SU-DHL-6 (cell line): ENCODE results near the gene CAVIN3.

Experiments used
- H2AFZ ChIP-seq: fragments of 200-600 bp; sonication (generic); 2 replicates; pipeline ENCODE4 v1.6.1; 2014; ENCODE audit warnings: low read depth, mild to moderate bottlenecking, moderate library complexity, mixed read lengths, antibody characterized with exemption, low read length; ENCODE audit not compliant: severe bottlenecking
- H3F3A ChIP-seq: fragments of 200-600 bp; shearing (Covaris generic); 2 replicates; pipeline ENCODE4 v1.6.0; 2016; ENCODE audit warnings: antibody characterized with exemption, mild to moderate bottlenecking; ENCODE audit not compliant: insufficient read depth
- H3K27ac ChIP-seq: fragments of 200-600 bp; sonication (generic); 2 replicates; pipeline ENCODE4 v1.5.1; 2016; ENCODE audit warnings: low read depth, mild to moderate bottlenecking, low read length, moderate library complexity, mixed read lengths
- H3K27me3 ChIP-seq: fragments of 200-600 bp; sonication (generic), shearing (Covaris generic); 2 replicates; pipeline ENCODE4 v1.6.0; 2014; ENCODE audit warnings: mild to moderate bottlenecking, low read length
- H3K36me3 ChIP-seq: fragments of 200-600 bp; sonication (generic); 2 replicates; pipeline ENCODE4 v1.6.1; 2014; ENCODE audit warnings: mild to moderate bottlenecking, low read length, mixed read lengths
- H3K4me2 ChIP-seq: fragments of 300-600, 200-600 bp; shearing (Covaris generic), sonication (generic); 2 replicates; pipeline ENCODE4 v1.6.0; 2014; ENCODE audit warnings: low read length, low read depth, mild to moderate bottlenecking; ENCODE audit not compliant: poor library complexity, severe bottlenecking
- H3K4me3 ChIP-seq: fragments of 200-600 bp; sonication (generic); 2 replicates; pipeline ENCODE4 v1.5.1; 2014; ENCODE audit warnings: antibody characterized with exemption, low read length, mild to moderate bottlenecking, mixed read lengths; ENCODE audit not compliant: insufficient read depth, poor library complexity, severe bottlenecking
- H3K79me2 ChIP-seq: fragments of 200-600 bp; sonication (generic); 2 replicates; pipeline ENCODE4 v1.6.1; 2014; ENCODE audit warnings: mild to moderate bottlenecking, low read length, moderate library complexity; ENCODE audit not compliant: insufficient read depth
- H3K9ac ChIP-seq: fragments of 200-600 bp; sonication (generic); 2 replicates; pipeline ENCODE4 v1.7.0; 2014; ENCODE audit warnings: mild to moderate bottlenecking, low read length
- H3K9me2 ChIP-seq: fragments of 200-600 bp; sonication (generic); replicated peaks from 2 replicates; pipeline ENCODE4 v1.6.1; 2014; ENCODE audit warnings: low read length; ENCODE audit not compliant: insufficient read depth
- H3K9me3 ChIP-seq: fragments of 200-600 bp; sonication (generic); 2 replicates; pipeline ENCODE4 v1.6.1; 2014; ENCODE audit warnings: low read length, mixed read lengths; ENCODE audit not compliant: insufficient read depth
- H4K20me1 ChIP-seq: fragments of 200-600 bp; sonication (generic); 2 replicates; pipeline ENCODE4 v1.6.1; 2014; ENCODE audit warnings: low read depth, mild to moderate bottlenecking, antibody characterized with exemption, low read length, moderate library complexity, mixed read lengths
- EZH2phosphoT487 ChIP-seq: fragments of 200-600 bp; sonication (generic), shearing (Covaris generic); conservative IDR thresholded peaks from 2 replicates; pipeline ENCODE4 v1.6.1; 2018; ENCODE audit warnings: mild to moderate bottlenecking, antibody characterized with exemption, low read length, moderate library complexity, mixed read lengths
- TF ChIP-seq, protein P1 (sequence below): fragments of 200-600 bp; sonication (generic); IDR thresholded peaks from one replicate; pipeline ENCODE4 v1.5.1; 2017; ENCODE audit warnings: antibody characterized with exemption, mild to moderate bottlenecking, low read length, moderate library complexity; ENCODE audit not compliant: insufficient read depth, poor library complexity, severe bottlenecking

Gene CAVIN3

DNA sequence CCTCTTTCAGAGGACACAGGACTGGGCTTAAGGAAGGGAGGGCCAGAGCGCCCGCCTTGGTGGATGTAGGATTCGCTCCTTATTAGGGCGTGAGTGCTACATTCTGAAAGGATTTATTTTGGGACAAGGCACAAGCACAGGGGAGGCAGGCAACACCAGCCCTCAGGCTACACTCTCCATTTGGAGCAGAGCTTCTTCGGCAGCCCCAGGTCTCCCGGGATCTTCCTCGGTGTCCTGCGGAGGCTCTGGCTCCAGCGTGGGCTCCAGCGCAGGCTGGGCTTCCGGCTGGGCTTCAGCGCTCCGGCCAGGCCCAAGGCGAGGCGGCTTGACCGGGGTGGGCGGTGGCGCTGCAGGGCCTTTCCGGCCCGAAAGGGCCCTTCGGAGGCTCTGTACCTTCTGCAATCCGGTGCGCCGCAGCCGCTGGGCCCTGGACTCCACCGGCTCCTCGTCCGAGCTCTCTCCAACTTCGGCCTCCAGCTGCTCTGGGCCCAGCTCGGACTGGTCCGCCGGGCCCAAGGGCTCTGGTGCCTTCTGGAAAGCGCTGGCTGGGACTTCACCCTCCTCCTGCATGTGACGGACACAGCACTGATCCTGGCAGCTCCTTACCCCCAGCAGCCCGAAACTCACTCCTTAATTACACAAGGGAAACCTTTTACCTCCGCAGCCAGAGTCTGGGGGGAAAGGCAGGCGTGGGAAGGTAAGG lies 1.1 kb downstream of the CAVIN3 start:
- H3K27me3 ChIP-seq: no peaks in the 10 kb centered on the region
- TF ChIP-seq, protein P1, sequence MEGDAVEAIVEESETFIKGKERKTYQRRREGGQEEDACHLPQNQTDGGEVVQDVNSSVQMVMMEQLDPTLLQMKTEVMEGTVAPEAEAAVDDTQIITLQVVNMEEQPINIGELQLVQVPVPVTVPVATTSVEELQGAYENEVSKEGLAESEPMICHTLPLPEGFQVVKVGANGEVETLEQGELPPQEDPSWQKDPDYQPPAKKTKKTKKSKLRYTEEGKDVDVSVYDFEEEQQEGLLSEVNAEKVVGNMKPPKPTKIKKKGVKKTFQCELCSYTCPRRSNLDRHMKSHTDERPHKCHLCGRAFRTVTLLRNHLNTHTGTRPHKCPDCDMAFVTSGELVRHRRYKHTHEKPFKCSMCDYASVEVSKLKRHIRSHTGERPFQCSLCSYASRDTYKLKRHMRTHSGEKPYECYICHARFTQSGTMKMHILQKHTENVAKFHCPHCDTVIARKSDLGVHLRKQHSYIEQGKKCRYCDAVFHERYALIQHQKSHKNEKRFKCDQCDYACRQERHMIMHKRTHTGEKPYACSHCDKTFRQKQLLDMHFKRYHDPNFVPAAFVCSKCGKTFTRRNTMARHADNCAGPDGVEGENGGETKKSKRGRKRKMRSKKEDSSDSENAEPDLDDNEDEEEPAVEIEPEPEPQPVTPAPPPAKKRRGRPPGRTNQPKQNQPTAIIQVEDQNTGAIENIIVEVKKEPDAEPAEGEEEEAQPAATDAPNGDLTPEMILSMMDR: no peak
- TF ChIP-seq EZH2phosphoT487: no peak
- H3K4me2 ChIP-seq: no peak overlapping the region
- no peaks in the 10 kb centered on the region for H3F3A ChIP-seq
- no peak overlapping the region for H3K4me3 ChIP-seq
- no peak overlapping the region for H2AFZ ChIP-seq
- H3K9me3 ChIP-seq: no peaks in the 10 kb centered on the region
- H3K27ac ChIP-seq: no peak overlapping the region
- H3K9ac ChIP-seq: no peak overlapping the region
- no peaks in the 10 kb centered on the region for H3K79me2 ChIP-seq
- H3K9me2 ChIP-seq: no peaks in the 10 kb centered on the region
- no peaks in the 10 kb centered on the region for H4K20me1 ChIP-seq
- H3K36me3 ChIP-seq: no peaks in the 10 kb centered on the region

GRCh38 chr11:6318204-6318603 lies 2.1 kb downstream of the CAVIN3 start:
- no peak overlapping the region for H2AFZ ChIP-seq
- H3K9me3 ChIP-seq: no peaks in the 10 kb centered on the region
- no peaks in the 10 kb centered on the region for H3K79me2 ChIP-seq
- TF ChIP-seq, protein P1: no peak
- TF ChIP-seq EZH2phosphoT487: no peak
- H3K9me2 ChIP-seq: no peaks in the 10 kb centered on the region
- H3K4me3 ChIP-seq: no peak overlapping the region
- H3F3A ChIP-seq: no peaks in the 10 kb centered on the region
- H3K4me2 ChIP-seq: no peak overlapping the region
- H3K36me3 ChIP-seq: no peaks in the 10 kb centered on the region
- no peaks in the 10 kb centered on the region for H4K20me1 ChIP-seq
- H3K9ac ChIP-seq: no peak overlapping the region
- no peak overlapping the region for H3K27ac ChIP-seq
- H3K27me3 ChIP-seq: no peaks in the 10 kb centered on the region

DNA sequence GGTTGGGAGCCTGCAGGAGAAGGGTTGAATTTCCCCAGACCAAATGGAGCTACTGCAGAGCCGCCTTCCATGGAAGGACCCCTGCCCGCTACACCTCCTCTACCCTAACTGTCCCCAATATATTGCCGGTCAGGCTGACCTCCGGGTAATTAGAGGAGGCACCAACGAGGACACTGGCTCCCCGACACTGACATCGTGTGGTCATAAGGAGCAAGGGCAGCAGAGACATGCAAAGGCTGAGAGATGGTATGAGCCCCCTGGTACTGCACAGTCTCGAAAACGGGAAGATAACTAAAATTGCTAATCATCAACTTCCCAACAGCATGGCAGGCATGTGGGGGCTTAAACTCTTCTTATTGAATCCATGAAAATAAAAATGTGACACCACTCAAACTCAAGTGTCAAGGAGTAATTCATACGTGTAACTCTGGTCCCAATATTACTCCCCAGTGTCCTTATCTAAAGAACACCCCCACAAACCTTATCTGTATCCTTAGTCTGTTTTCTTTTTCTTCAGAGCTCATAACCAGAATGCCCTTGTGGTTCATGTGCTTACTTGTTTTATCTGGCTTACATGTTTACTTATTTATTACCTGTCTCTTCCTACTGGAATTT lies 4.4 kb downstream of the CAVIN3 start:
- H3K9me2 ChIP-seq: no peaks in the 10 kb centered on the region
- H3K9me3 ChIP-seq: no peaks in the 10 kb centered on the region
- H2AFZ ChIP-seq: no peak overlapping the region
- H3K4me3 ChIP-seq: no peak overlapping the region
- TF ChIP-seq, protein P1: peak; percentile 91
- TF ChIP-seq EZH2phosphoT487: no peak
- H4K20me1 ChIP-seq: no peaks in the 10 kb centered on the region
- H3K9ac ChIP-seq: no peak overlapping the region
- no peaks in the 10 kb centered on the region for H3F3A ChIP-seq
- no peaks in the 10 kb centered on the region for H3K36me3 ChIP-seq
- H3K27ac ChIP-seq: no peak overlapping the region
- no peak overlapping the region for H3K4me2 ChIP-seq
- H3K79me2 ChIP-seq: no peaks in the 10 kb centered on the region
- no peaks in the 10 kb centered on the region for H3K27me3 ChIP-seq
